Loucy (cell line): ENCODE measurements around the gene LRRC10B.

Experiments used
- H2AFZ ChIP-seq: fragments of 200-600 bp; sonication (generic); 2 replicates; pipeline ENCODE4 v1.6.0; 2016; ENCODE audit warnings: antibody characterized with exemption, mild to moderate bottlenecking, low read length, moderate library complexity
- H3F3A ChIP-seq: fragments of 200-600 bp; 2 replicates; pipeline ENCODE4 v1.6.0; 2016; ENCODE audit warnings: antibody characterized with exemption, low read depth, mild to moderate bottlenecking
- H3K27me3 ChIP-seq: fragments of 200-600 bp; sonication (generic); 2 replicates; pipeline ENCODE4 v1.6.1; 2014; ENCODE audit warnings: low read length, mild to moderate bottlenecking; ENCODE audit not compliant: insufficient read depth, poor library complexity, severe bottlenecking
- H3K36me3 ChIP-seq: fragments of 200-600 bp; sonication (generic); 2 replicates; pipeline ENCODE4 v1.6.1; 2016; ENCODE audit warnings: low read length; ENCODE audit not compliant: insufficient read depth
- H3K4me1 ChIP-seq: fragments of 200-600 bp; sonication (generic); 2 replicates; pipeline ENCODE4 v1.5.1; 2014; ENCODE audit warnings: low read length, mild to moderate bottlenecking; ENCODE audit not compliant: insufficient read depth, poor library complexity, severe bottlenecking
- H3K4me2 ChIP-seq: fragments of 200-600 bp; sonication (generic); 2 replicates; pipeline ENCODE4 v1.6.0; 2014; ENCODE audit warnings: antibody characterized with exemption, low read length, low read depth, mild to moderate bottlenecking; ENCODE audit not compliant: poor library complexity, severe bottlenecking
- H3K4me3 ChIP-seq: fragments of 200-600 bp; sonication (generic); 2 replicates; pipeline ENCODE4 v1.5.1; 2014; ENCODE audit warnings: low read length, mild to moderate bottlenecking, mixed read lengths; ENCODE audit not compliant: poor library complexity, severe bottlenecking
- H3K79me2 ChIP-seq: fragments of 200-600 bp; sonication (generic); 2 replicates; pipeline ENCODE4 v1.6.1; 2014; ENCODE audit warnings: low read length; ENCODE audit not compliant: insufficient read depth
- H3K9ac ChIP-seq: fragments of 200-600 bp; sonication (generic); 2 replicates; pipeline ENCODE4 v1.6.0; 2014; ENCODE audit warnings: mild to moderate bottlenecking, low read depth, low read length, moderate library complexity; ENCODE audit not compliant: poor library complexity, severe bottlenecking
- H3K9me2 ChIP-seq: fragments of 200-600 bp; sonication (generic); replicated peaks from 2 replicates; pipeline ENCODE4 v1.6.1; 2016; ENCODE audit warnings: low read depth, low read length, mixed read lengths
- H3K9me3 ChIP-seq: fragments of 200-600 bp; sonication (generic); 2 replicates; pipeline ENCODE4 v1.6.1; 2014; ENCODE audit warnings: mild to moderate bottlenecking, antibody characterized with exemption, low read length, low read depth; ENCODE audit not compliant: insufficient read depth
- H4K20me1 ChIP-seq: fragments of 200-600 bp; sonication (generic); 2 replicates; pipeline ENCODE4 v1.6.0; 2014; ENCODE audit warnings: antibody characterized with exemption, low read length, mild to moderate bottlenecking; ENCODE audit not compliant: insufficient read depth, poor library complexity, severe bottlenecking
- CTCF ChIP-seq: fragments of 200-600 bp; sonication (generic); conservative IDR thresholded peaks from 2 replicates; pipeline ENCODE4 v1.5.1; 2014; ENCODE audit warnings: mild to moderate bottlenecking, antibody characterized with exemption, low read length
- EZH2phosphoT487 ChIP-seq: fragments of 200-600 bp; IDR thresholded peaks from 2 replicates; pipeline ENCODE4 v1.6.1; 2018; ENCODE audit warnings: antibody characterized with exemption, mild to moderate bottlenecking, moderate library complexity, borderline replicate concordance

LRRC10B gene

GRCh38 chr11:61541598-61541997 is 33.0 kb downstream of the LRRC10B start:
- no peaks in the 10 kb centered on the region for H3K9me2 ChIP-seq
- H3K4me1 ChIP-seq, result peaks cover 9% of the 10 kb centered on the region
- no peak overlapping the region for H3K4me3 ChIP-seq
- no peaks in the 10 kb centered on the region for H3K36me3 ChIP-seq
- no peaks in the 10 kb centered on the region for H3K79me2 ChIP-seq
- no peaks in the 10 kb centered on the region for H3F3A ChIP-seq
- H3K9me3 ChIP-seq, result no peaks in the 10 kb centered on the region
- H4K20me1 ChIP-seq, result no peaks in the 10 kb centered on the region
- H3K9ac ChIP-seq, result no peak overlapping the region
- TF ChIP-seq EZH2phosphoT487, result no peak
- TF ChIP-seq CTCF, result no peak
- H2AFZ ChIP-seq, result no peak overlapping the region
- no peaks in the 10 kb centered on the region for H3K27me3 ChIP-seq
- no peak overlapping the region for H3K4me2 ChIP-seq

DNA sequence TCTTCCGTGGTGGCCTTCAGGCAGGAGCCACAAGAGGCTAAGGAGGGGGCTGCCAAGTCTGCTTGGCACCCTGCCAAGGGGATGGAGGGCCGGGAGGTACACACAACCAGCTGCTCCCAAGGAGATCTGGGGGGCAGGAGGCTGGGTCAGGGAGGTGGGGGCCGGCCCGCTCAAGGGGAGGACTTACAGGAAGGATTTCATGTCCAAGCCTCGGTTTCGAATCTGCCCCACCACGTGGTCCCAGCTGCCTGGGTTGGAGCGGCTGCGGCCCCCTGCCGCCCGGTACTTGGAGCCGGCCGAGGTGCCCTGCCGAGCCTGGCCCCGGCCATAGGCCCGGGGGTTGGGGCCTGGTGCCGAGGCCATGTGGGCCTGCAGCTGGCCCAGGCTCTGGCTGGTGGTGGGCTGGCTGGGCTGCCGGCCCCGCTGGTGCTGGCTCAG is 33.5 kb downstream of the LRRC10B start:
- H3F3A ChIP-seq, result no peaks in the 10 kb centered on the region
- no peaks in the 10 kb centered on the region for H3K27me3 ChIP-seq
- H3K36me3 ChIP-seq, result no peaks in the 10 kb centered on the region
- H3K79me2 ChIP-seq, result no peaks in the 10 kb centered on the region
- H4K20me1 ChIP-seq, result no peaks in the 10 kb centered on the region
- H3K9ac ChIP-seq, result no peak overlapping the region
- H3K4me2 ChIP-seq, result no peak overlapping the region
- no peak overlapping the region for H3K4me3 ChIP-seq
- no peaks in the 10 kb centered on the region for H3K9me2 ChIP-seq
- H3K4me1 ChIP-seq, result peaks cover 9% of the 10 kb centered on the region
- TF ChIP-seq EZH2phosphoT487 (no peak), CTCF (no peak)
- no peaks in the 10 kb centered on the region for H3K9me3 ChIP-seq
- H2AFZ ChIP-seq, result no peak overlapping the region

- TF ChIP-seq CTCF, result no peak
- no peak for TF ChIP-seq EZH2phosphoT487
- no peak overlapping the region for H3K9ac ChIP-seq
- no peaks in the 10 kb centered on the region for H3F3A ChIP-seq
- no peak overlapping the region for H3K4me2 ChIP-seq
- no peaks in the 10 kb centered on the region for H3K27me3 ChIP-seq
- H2AFZ ChIP-seq, result no peak overlapping the region
- H3K9me3 ChIP-seq, result no peaks in the 10 kb centered on the region
- no peaks in the 10 kb centered on the region for H3K36me3 ChIP-seq
- peaks cover 9% of the 10 kb centered on the region for H3K4me1 ChIP-seq
- no peaks in the 10 kb centered on the region for H4K20me1 ChIP-seq
- no peaks in the 10 kb centered on the region for H3K9me2 ChIP-seq
- no peaks in the 10 kb centered on the region for H3K79me2 ChIP-seq
- H3K4me3 ChIP-seq, result no peak overlapping the region
These were observed 34.2 kb downstream of the LRRC10B start for GRCh38 chr11:61542705-61543104.
